Heart left ventricle (tissue), 13 donors: ENCODE data around the gene DDX43.

Source experiments
- CTCF ChIP-seq, 12 donors: fragments of 200-600 bp; sonication (generic) in 4 of 12; IDR thresholded peaks; one replicate each; pipeline versions ENCODE4 v1.5.0 to v1.8.0; 2018 to 2022; ENCODE audit warnings: antibody characterized with exemption in 12 of 12, mild to moderate bottlenecking in 5 of 12
- POLR2A ChIP-seq, 2 donors: fragments of 450-650 bp; IDR thresholded peaks; one replicate each; pipeline ENCODE4 v1.6.1; 2017; ENCODE audit warnings: antibody characterized with exemption in 2 of 2, mild to moderate bottlenecking in 2 of 2, moderate library complexity in 2 of 2
- donor health status: ischemic (EF 13 %, LVEDD 7.1; RV severe dilation, severe dysfunction).
- donor health status: DM: no; HTN: yes; CAD: no.
- donor health status: DM: no; HTN: no; CAD: no.
- donor health status: ischemic (EF 25% LVEDD 6.9; RV normal size, moderate dysfunction).
- donor health status: ischemic (EF 25% LVEDD 5.7; RV mildly dilated, moderate dysfunction).
- donor health status: ischemic (EF 35%, LVEDD 5.7; RV mildly dilated, moderate dysfunction).
- donor health status: nonischemic (EF 11% LVEDD 7.7; RV severe dilation, severe dysfunction).
- donor health status: DM: yes; HTN: yes; CAD: no.
- donor health status: PGD.
- donor health status: ischemic (EF 29% LVEDD 5.4; RV normal size, mild dysfunction).
- donor health status: nonischemic (EF 23%, LVEDD 6.1; RV moderate dilation, normal function).

DNA sequence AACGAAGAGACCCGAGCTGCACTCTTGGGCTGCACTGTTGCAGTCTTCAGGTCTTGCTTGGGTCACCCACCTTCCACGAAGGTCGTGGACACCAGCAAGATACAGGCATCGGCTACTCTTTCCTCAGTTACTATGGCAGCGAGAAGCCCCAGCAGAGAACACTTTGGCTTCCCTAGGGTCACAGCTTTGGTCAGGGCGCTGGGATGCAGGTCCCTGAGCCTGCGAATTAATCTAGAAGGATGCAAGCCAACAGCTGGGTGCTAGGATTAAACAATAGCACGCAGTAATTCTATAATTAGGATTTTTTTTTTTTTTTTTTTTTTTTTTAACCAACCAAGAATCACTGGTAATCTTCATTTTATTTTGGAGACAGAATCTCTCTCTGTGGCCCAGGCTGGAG is 30.1 kb upstream of the DDX43 start:
- TF ChIP-seq CTCF (IDR thresholded peaks at IDR 0.05) (no peak), POLR2A (IDR thresholded peaks at IDR 0.05) (no peak)
